Neuronal stem cell (in vitro differentiated cells): ENCODE data around the gene SORBS1.

Experiments
- DNase-seq: peaks from one replicate; pipeline ENCODE4 v3.0.0-alpha.2; 2013; ENCODE audit warnings: low spot score
- H2AFZ ChIP-seq: one replicate; pipeline ENCODE4 v1.6.1; 2013; ENCODE audit warnings: mild to moderate bottlenecking, low read length, inconsistent platforms
- H2AK5ac ChIP-seq: 2 replicates; pipeline ENCODE4 v1.6.1; 2013; ENCODE audit warnings: low read depth, mild to moderate bottlenecking, inconsistent platforms, low read length, moderate library complexity, mixed read lengths
- H2BK120ac ChIP-seq: 2 replicates; pipeline ENCODE4 v1.6.1; 2013; ENCODE audit warnings: low read depth, mild to moderate bottlenecking, inconsistent platforms, low read length, moderate library complexity, mixed read lengths
- H2BK12ac ChIP-seq: one replicate; pipeline ENCODE4 v1.6.1; 2013; ENCODE audit warnings: low read length, inconsistent platforms
- H2BK15ac ChIP-seq: 2 replicates; pipeline ENCODE4 v1.6.1; 2013; ENCODE audit warnings: mild to moderate bottlenecking, low read length, inconsistent platforms, mixed read lengths
- H2BK5ac ChIP-seq: one replicate; pipeline ENCODE4 v1.6.1; 2013; ENCODE audit warnings: inconsistent platforms, mild to moderate bottlenecking, low read length, moderate library complexity
- H3K14ac ChIP-seq: one replicate; pipeline ENCODE4 v1.6.1; 2013; ENCODE audit warnings: low read length, inconsistent platforms
- H3K18ac ChIP-seq: 2 replicates; pipeline ENCODE4 v1.6.1; 2013; ENCODE audit warnings: low read length, inconsistent platforms
- H3K23ac ChIP-seq: 2 replicates; pipeline ENCODE4 v1.6.1; 2013; ENCODE audit warnings: low read depth, mild to moderate bottlenecking, mixed read lengths, low read length, inconsistent platforms; ENCODE audit not compliant: poor library complexity
- H3K27ac ChIP-seq: replicated peaks from 3 replicates; pipeline ENCODE4 v1.5.1; 2013; ENCODE audit warnings: low read length, inconsistent platforms
- H3K27me3 ChIP-seq, 3 experiments: 2 replicates each; pipeline ENCODE4 v1.6.1; 2013; ENCODE audit warnings: low read length in 3 of 3, mild to moderate bottlenecking in 2 of 3, inconsistent platforms in 1 of 3, low read depth in 1 of 3, mixed read lengths in 1 of 3, moderate library complexity in 1 of 3; ENCODE audit not compliant: control insufficient read depth in 3 of 3, insufficient read depth in 3 of 3
- H3K36me3 ChIP-seq, 2 donors: replicated peaks in 1 of 2; 2 replicates each; pipeline ENCODE4 v1.6.1; 2013; ENCODE audit warnings: low read length in 2 of 2; ENCODE audit not compliant: control insufficient read depth in 2 of 2, insufficient read depth in 2 of 2
- H3K4ac ChIP-seq: 2 replicates; pipeline ENCODE4 v1.6.1; 2013; ENCODE audit warnings: inconsistent platforms, mild to moderate bottlenecking, low read length, moderate library complexity
- H3K4me1 ChIP-seq, 2 donors: 1 replicate in 1 of 2; 2 replicates in 1 of 2; pipeline ENCODE4 v1.6.1; 2013; ENCODE audit warnings: low read length in 2 of 2, low read depth in 1 of 2; ENCODE audit not compliant: control insufficient read depth in 2 of 2, insufficient read depth in 1 of 2
- H3K4me2 ChIP-seq: one replicate; pipeline ENCODE4 v1.6.1; 2013; ENCODE audit warnings: mild to moderate bottlenecking, low read length, inconsistent platforms; ENCODE audit not compliant: insufficient read depth, poor library complexity, severe bottlenecking
- H3K4me3 ChIP-seq, 2 donors: 2 replicates each; pipeline ENCODE4 v1.5.1; 2013; ENCODE audit warnings: low read length in 2 of 2, mild to moderate bottlenecking in 2 of 2, inconsistent platforms in 1 of 2, moderate library complexity in 1 of 2
- H3K79me1 ChIP-seq: one replicate; pipeline ENCODE4 v1.6.1; 2013; ENCODE audit warnings: low read depth, mild to moderate bottlenecking, inconsistent platforms, low read length, moderate library complexity
- H3K9ac ChIP-seq: one replicate; pipeline ENCODE4 v1.6.1; 2013; ENCODE audit warnings: mild to moderate bottlenecking, low read depth, low read length, inconsistent platforms; ENCODE audit not compliant: poor library complexity
- H3K9me3 ChIP-seq, 2 donors: replicated peaks in 1 of 2; 2 replicates each; pipeline versions ENCODE3 to v1.6.1; 2013; ENCODE audit warnings: low read length in 2 of 2, mild to moderate bottlenecking in 2 of 2, inconsistent platforms in 1 of 2, low read depth in 1 of 2, mixed read lengths in 1 of 2, moderate library complexity in 1 of 2; ENCODE audit not compliant: control insufficient read depth in 2 of 2, insufficient read depth in 1 of 2
- H4K8ac ChIP-seq: one replicate; pipeline ENCODE4 v1.6.1; 2013; ENCODE audit warnings: low read depth, mild to moderate bottlenecking, inconsistent platforms, low read length, moderate library complexity
- H4K91ac ChIP-seq: one replicate; pipeline ENCODE4 v1.6.1; 2013; ENCODE audit warnings: low read length, low read depth, mild to moderate bottlenecking, inconsistent platforms; ENCODE audit not compliant: poor library complexity
- WGBS, 2 donors: extraction: QIAGEN DNeasy Blood & Tissue Kit; methylation state at CpG; one replicate each; pipeline ENCODE4 v1.1.7; 2013; ENCODE audit warnings: missing lambda C conversion rate in 2 of 2, mixed read lengths in 1 of 2; ENCODE audit not compliant: insufficient read length in 2 of 2, insufficient replicate concordance in 1 of 2; ENCODE audit errors: extremely low coverage in 2 of 2; 5-methylcytosine and 5-hydroxymethylcytosine counted together

Gene SORBS1

GRCh38 chr10:95550073-95550672 lies 11.0 kb downstream of the SORBS1 start:
- Histone ChIP-seq H4K91ac (no peak overlapping the region), H3K9me3 (no peaks in the 10 kb centered on the region), H4K8ac (no peak overlapping the region), H3K4me3 (no peak overlapping the region), H2BK15ac (no peak overlapping the region), H3K4ac (no peak overlapping the region), H2BK12ac (no peak overlapping the region), H3K14ac (no peak overlapping the region), H3K9ac (no peak overlapping the region), H3K27ac (no peak overlapping the region), H2AK5ac (no peak overlapping the region), H3K36me3 (no peaks in the 10 kb centered on the region), H2AFZ (no peak overlapping the region), H3K4me2 (no peak overlapping the region), H3K18ac (no peak overlapping the region), H2BK5ac (no peak overlapping the region), H3K4me1 (peaks cover 0 to 16% of the 10 kb centered on the region in 2 donors), H3K27me3 (no peaks in the 10 kb centered on the region), H2BK120ac (no peak overlapping the region), H3K79me1 (no peaks in the 10 kb centered on the region), H3K23ac (no peak overlapping the region)
- no peak for DNase-seq
- no CpG with 5 or more reads among the region's 10 CpGs for WGBS, 2 donors

GRCh38 chr10:95547791-95548435 lies 13.3 kb downstream of the SORBS1 start:
- H4K91ac ChIP-seq, result no peak overlapping the region
- no peak overlapping the region for H3K14ac ChIP-seq
- no peak overlapping the region for H3K4ac ChIP-seq
- no peaks in the 10 kb centered on the region for H3K27me3 ChIP-seq
- H3K23ac ChIP-seq, result no peak overlapping the region
- H3K4me2 ChIP-seq, result no peak overlapping the region
- peaks cover 0 to 16% of the 10 kb centered on the region in 2 donors for H3K4me1 ChIP-seq
- DNase-seq, result no peak
- no peak overlapping the region for H3K18ac ChIP-seq
- H3K9me3 ChIP-seq, result no peaks in the 10 kb centered on the region
- H2AFZ ChIP-seq, result no peak overlapping the region
- no peak overlapping the region for H2BK15ac ChIP-seq
- no peak overlapping the region for H2BK5ac ChIP-seq
- H2AK5ac ChIP-seq, result no peak overlapping the region
- no CpG with 5 or more reads among the region's 3 CpGs for WGBS, 2 donors
- H2BK12ac ChIP-seq, result no peak overlapping the region
- no peak overlapping the region for H4K8ac ChIP-seq
- no peak overlapping the region for H3K4me3 ChIP-seq
- H3K79me1 ChIP-seq, result no peaks in the 10 kb centered on the region
- H3K9ac ChIP-seq, result no peak overlapping the region
- no peak overlapping the region for H2BK120ac ChIP-seq
- no peak overlapping the region for H3K27ac ChIP-seq
- H3K36me3 ChIP-seq, result no peaks in the 10 kb centered on the region

GRCh38 chr10:95547197-95547596 lies 14.0 kb downstream of the SORBS1 start:
- DNase-seq, result no peak
- no peak overlapping the region for H3K4ac ChIP-seq
- no peak overlapping the region for H2BK12ac ChIP-seq
- H3K4me2 ChIP-seq, result no peak overlapping the region
- no peaks in the 10 kb centered on the region for H3K27me3 ChIP-seq
- H3K23ac ChIP-seq, result no peak overlapping the region
- H2BK120ac ChIP-seq, result no peak overlapping the region
- no peak overlapping the region for H2BK15ac ChIP-seq
- no peak overlapping the region for H4K8ac ChIP-seq
- peak overlapping the region; percentile 13 for H2AK5ac ChIP-seq
- no CpG with 5 or more reads among the region's 3 CpGs for WGBS, 2 donors
- H3K14ac ChIP-seq, result no peak overlapping the region
- H3K4me1 ChIP-seq, result peaks cover 0 to 16% of the 10 kb centered on the region in 2 donors
- H3K4me3 ChIP-seq, result peak overlapping the region in 1 of 2 donors; percentile 19
- H4K91ac ChIP-seq, result no peak overlapping the region
- no peaks in the 10 kb centered on the region for H3K36me3 ChIP-seq
- no peaks in the 10 kb centered on the region for H3K9me3 ChIP-seq
- no peak overlapping the region for H3K18ac ChIP-seq
- no peak overlapping the region for H3K9ac ChIP-seq
- H3K27ac ChIP-seq, result no peak overlapping the region
- no peak overlapping the region for H2AFZ ChIP-seq
- no peaks in the 10 kb centered on the region for H3K79me1 ChIP-seq
- H2BK5ac ChIP-seq, result no peak overlapping the region

- Histone ChIP-seq H2BK15ac (no peak overlapping the region), H3K9me3 (no peaks in the 10 kb centered on the region), H3K14ac (no peak overlapping the region), H2BK120ac (no peak overlapping the region), H3K4me3 (no peak overlapping the region), H4K8ac (no peak overlapping the region), H3K23ac (no peak overlapping the region), H3K18ac (no peak overlapping the region), H2AFZ (no peak overlapping the region), H3K79me1 (no peaks in the 10 kb centered on the region), H3K4me2 (no peak overlapping the region), H3K27me3 (no peaks in the 10 kb centered on the region), H2BK5ac (no peak overlapping the region), H2AK5ac (no peak overlapping the region), H4K91ac (no peak overlapping the region), H3K4ac (no peak overlapping the region), H3K36me3 (no peaks in the 10 kb centered on the region), H2BK12ac (no peak overlapping the region), H3K9ac (no peak overlapping the region), H3K27ac (no peak overlapping the region), H3K4me1 (peaks cover 0 to 15% of the 10 kb centered on the region in 2 donors)
- DNase-seq, result no peak
- WGBS, 2 donors, result no CpG with 5 or more reads among the region's 2 CpGs
Measured at GRCh38 chr10:95545981-95546380, 15.2 kb downstream of the SORBS1 start.
